NCI-H2029 treated with DMSO at 0.1 percent for 48 hours (cell line): ENCODE measurements around the gene NNMT.

Experiments
- DNase-seq: peaks from one replicate; lab custom pipeline; 2025; lab: John Stamatoyannopoulos, UW

NNMT gene

DNA sequence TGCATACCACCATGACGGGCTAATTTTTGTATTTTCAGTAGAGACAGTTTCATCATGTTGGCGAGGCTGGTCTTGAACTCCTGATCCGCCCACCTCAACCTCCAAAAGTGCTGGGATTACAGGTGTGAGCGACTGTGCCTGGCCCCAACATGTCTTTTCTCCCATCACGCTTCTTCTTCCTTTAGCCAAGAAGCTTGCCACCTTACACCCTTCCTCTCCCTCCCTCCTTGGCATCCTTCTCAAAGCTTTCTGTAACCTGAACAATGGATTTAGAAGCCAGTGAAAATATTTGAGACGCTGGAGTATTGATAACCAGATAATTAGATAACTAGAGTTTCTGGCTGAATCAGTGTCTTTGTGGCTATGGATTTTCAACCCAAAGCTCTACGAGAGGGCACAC lies 11.3 kb upstream of the NNMT start:
- no peak for DNase-seq

DNA sequence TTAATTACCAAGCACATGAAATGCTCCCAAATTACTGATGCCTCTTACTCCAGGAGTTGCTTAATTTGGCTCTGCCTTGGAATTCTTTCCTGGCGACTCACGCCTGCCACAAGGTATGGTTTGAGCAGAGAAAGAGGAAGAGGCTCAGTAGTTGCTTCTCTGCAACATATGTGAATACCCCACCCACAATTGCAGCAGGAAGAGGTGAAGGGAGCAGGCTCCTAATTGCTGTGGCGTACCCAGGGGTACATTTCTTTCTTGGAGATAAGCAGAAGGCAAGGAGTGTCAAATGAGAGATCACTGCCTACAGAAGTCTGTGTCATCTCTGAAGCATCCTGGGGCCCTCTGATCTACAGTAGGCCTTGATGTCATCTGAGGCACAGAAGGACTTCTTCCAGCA lies 10.6 kb upstream of the NNMT start:
- DNase-seq = no peak

GRCh38 chr11:114286229-114286628 lies 10.0 kb upstream of the NNMT start:
- DNase-seq = no peak

GRCh38 chr11:114287154-114287553 lies 9.0 kb upstream of the NNMT start:
- DNase-seq = no peak

GRCh38 chr11:114288136-114288535 lies 8.1 kb upstream of the NNMT start:
- DNase-seq = no peak

- DNase-seq = no peak
Observed at GRCh38 chr11:114289779-114290178, 6.4 kb upstream of the NNMT start.

- no peak for DNase-seq
Observed at GRCh38 chr11:114290503-114291235, 5.5 kb upstream of the NNMT start.

DNA sequence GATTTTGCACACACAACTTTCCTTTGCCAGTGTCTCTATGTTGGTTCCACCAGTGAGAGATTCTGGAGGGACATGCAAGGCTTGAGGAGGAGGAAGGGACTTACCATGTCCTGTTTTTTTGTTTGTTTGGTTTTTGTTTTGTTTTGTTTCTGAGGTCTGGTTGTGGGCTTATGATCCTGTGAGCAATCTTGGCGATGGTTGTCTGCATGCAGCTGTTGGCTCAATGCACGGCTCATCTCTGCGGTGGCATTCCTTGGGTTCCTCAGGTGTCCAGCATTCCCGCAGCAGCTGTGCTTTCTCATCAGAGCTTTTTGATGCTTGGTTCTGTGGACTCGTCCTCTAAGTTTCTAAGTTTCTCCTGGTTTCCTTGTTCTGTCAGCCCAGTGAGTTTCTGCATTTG lies 4.8 kb upstream of the NNMT start:
- no peak for DNase-seq

DNA sequence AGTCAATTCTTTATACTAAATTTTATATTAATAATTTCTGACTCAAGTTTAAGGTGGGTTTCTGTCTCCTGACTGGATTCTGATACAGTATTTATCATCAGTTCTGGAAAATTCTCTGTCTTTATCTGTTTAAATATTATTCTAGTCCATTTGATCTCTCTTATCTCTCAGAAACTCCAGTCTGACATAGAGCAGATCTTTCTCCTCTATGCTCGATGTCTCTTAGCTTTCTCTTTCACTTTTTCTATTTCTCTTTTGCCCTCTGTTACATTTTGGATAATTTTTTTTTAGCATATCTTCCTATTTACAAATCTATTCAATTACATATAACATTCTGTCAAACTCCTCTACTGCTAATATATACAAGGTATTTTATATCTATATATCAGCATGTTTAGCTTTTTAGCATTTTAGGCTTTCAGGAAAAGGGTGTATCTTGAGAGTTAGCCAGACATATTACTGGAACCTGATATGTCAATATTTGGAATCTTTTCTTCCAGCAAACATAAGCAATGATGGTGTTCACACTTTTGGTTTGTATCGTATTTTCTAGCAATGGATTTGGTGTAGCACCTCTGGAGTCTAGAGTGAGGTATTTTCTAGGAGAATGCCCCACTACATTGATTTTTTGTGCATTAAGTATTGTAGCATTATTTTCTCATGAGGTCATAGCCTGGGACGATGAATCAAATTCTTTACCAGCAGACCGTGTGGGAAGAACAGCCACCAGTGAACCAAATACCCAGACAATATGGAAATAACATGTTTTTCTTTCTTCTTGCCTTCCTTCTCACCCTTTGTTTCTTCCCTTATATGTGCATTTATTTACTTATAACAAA lies 4.1 kb upstream of the NNMT start:
- DNase-seq = no peak

GRCh38 chr11:114293201-114293711 lies 2.9 kb upstream of the NNMT start:
- no peak for DNase-seq

DNA sequence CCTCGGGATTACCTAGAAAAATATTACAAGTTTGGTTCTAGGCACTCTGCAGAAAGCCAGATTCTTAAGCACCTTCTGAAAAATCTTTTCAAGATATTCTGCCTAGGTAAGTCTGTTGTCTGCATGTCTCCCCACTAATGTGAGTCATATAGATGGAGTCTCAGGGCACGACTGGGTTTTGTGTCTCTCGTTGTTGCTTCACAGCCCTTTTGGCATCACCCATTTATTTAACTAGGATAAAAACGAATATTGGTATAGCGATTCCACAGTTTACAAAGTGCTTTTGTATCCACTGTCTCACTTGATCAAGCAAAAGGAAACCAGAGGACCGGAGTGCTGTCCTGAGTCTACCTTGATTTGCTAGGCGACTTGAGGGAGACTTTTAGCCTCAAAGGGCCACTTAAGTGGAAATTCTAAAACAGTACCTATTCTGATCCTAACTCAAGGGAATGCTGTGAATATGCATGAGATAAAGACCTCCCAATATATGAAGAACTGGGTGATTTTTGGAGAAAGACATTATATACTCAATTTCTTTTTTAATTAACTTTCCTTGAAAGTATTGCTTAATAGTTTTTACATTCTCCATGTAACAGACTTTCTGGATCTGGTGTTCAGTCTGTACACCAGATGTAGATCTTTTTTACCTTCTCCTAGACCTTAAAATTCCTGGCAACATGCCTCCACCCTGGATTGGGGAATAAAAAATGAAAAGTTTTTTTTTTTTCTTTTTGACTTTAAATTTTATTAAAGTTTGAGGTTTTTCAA lies 590 bp downstream of the NNMT start:
- no peak for DNase-seq

- DNase-seq = no peak
Observed at GRCh38 chr11:114297806-114298709, 1.9 kb downstream of the NNMT start.

DNA sequence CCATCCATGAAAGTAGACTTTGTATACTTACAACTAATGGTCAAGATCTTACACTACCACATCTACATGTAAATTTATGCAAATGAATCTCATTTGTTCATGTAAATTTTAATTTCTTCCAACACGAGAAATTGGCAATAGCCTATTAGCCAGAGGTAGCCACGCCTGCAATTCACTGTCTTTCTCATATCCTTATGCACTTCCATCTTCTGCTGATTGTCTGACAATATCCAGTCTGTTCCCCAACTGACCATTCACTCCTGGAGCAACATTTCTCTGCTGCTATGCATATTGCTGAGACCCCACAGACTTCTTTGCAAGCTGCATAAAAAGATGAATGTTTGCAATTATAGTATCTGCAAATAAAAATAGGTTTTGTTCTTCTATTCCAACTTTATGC lies 2.5 kb downstream of the NNMT start:
- DNase-seq = no peak

DNA sequence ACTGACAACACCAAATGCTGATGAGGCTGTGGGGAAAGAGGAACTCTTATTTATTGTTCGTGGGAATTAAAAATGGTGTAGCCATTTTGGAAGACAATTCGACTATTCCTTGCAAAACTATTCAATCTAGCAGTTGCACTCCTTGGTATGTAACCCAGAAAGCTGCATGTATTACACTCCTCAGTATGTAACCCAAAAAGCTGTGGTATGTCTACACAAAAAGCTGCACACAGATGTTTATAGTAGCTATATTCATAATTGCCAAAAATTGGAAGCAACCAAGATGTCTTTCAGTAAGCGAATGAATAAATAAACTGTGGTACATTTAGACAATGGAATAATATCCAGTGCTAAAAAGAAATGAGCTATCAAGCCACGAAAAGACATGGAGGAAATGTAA lies 4.9 kb downstream of the NNMT start:
- no peak for DNase-seq

GRCh38 chr11:114301927-114302326 lies 5.7 kb downstream of the NNMT start:
- DNase-seq = no peak

- no peak for DNase-seq
Observed at GRCh38 chr11:114302663-114303062, 6.5 kb downstream of the NNMT start.

GRCh38 chr11:114304065-114304464 lies 7.9 kb downstream of the NNMT start:
- DNase-seq = no peak

GRCh38 chr11:114304969-114305368 lies 8.8 kb downstream of the NNMT start:
- DNase-seq = no peak

GRCh38 chr11:114307524-114308203 lies 11.5 kb downstream of the NNMT start:
- no peak for DNase-seq

DNA sequence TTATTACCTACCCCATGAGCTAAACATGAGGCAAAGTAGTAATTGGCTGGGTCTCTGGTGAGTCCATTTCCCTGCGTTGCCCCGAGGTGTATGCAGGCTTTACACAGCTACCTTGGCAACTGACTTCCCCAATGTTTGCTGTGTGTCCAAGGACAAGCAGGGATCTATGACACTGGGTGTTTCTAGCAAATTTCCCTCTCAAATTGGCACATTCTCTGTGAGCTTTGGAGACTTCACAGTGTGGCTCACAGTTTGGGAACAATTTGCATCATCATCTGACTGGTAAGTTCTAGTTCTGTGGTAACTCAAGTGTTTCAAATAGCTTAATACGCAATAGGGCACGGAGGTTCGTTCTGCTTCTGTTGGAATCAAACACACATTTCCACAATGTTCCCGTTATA lies 12.5 kb downstream of the NNMT start:
- no peak for DNase-seq

DNA sequence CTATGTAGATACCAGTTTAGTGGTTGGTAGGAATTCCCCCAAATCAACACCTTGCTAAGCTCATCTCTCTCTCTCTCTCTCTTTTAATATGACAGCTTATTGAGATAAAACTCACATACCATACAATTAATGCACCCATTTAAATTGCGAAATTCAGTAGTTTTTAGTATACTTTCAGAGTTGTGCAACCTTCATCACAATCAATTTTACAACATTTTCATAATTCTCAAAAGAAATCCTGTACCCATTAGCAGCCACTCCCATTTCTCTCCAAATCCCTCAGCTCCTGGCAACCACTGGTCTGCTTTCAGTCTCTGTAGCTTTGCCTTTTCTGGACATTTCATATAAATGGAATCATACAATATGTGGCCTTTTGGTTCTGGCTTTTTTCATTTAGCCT lies 13.3 kb downstream of the NNMT start:
- DNase-seq = no peak
